HG03103 (cell line): ENCODE results near the gene EXOC3L1.

Experiments used
- ATAC-seq: cut with Tn5 transposase; IDR thresholded peaks from one replicate; pipeline ENCODE4 v1.9.1; 2021; ENCODE audit warnings: low read depth; ENCODE audit not compliant: unreplicated experiment

The EXOC3L1 gene

GRCh38 chr16:67223992-67224391 lies 34.1 kb upstream of the EXOC3L1 start:
- ATAC-seq: no peak

GRCh38 chr16:67216612-67217490 lies 26.9 kb upstream of the EXOC3L1 start:
- ATAC-seq: no peak

- no peak for ATAC-seq
Measured at GRCh38 chr16:67215706-67216105, 25.8 kb upstream of the EXOC3L1 start.

- ATAC-seq: no peak
Measured at GRCh38 chr16:67213197-67214019, 23.5 kb upstream of the EXOC3L1 start.

- ATAC-seq: no peak
Measured at GRCh38 chr16:67212766-67213165, 22.8 kb upstream of the EXOC3L1 start.

- ATAC-seq: no peak
Measured at GRCh38 chr16:67211674-67212073, 21.7 kb upstream of the EXOC3L1 start.

GRCh38 chr16:67210069-67210937 lies 20.4 kb upstream of the EXOC3L1 start:
- no peak for ATAC-seq

- no peak for ATAC-seq
Measured at GRCh38 chr16:67209565-67209964, 19.6 kb upstream of the EXOC3L1 start.

- no peak for ATAC-seq
Measured at GRCh38 chr16:67208154-67208896, 18.4 kb upstream of the EXOC3L1 start.

- ATAC-seq: no peak
Measured at GRCh38 chr16:67207249-67208091, 17.5 kb upstream of the EXOC3L1 start.

- ATAC-seq: no peak
Measured at GRCh38 chr16:67206838-67207248, 16.9 kb upstream of the EXOC3L1 start.

GRCh38 chr16:67206129-67206837 lies 16.3 kb upstream of the EXOC3L1 start:
- no peak for ATAC-seq

- ATAC-seq: no peak
Measured at GRCh38 chr16:67204076-67204475, 14.1 kb upstream of the EXOC3L1 start.

GRCh38 chr16:67202956-67203493 lies 13.1 kb upstream of the EXOC3L1 start:
- no peak for ATAC-seq

- ATAC-seq: no peak
Measured at GRCh38 chr16:67202426-67202825, 12.5 kb upstream of the EXOC3L1 start.

GRCh38 chr16:67201411-67202345 lies 11.7 kb upstream of the EXOC3L1 start:
- ATAC-seq: no peak

- no peak for ATAC-seq
Measured at GRCh38 chr16:67200491-67200890, 10.6 kb upstream of the EXOC3L1 start.
